ENCODE results near the gene BAX.

- TF ChIP-seq SUZ12 (IDR thresholded peaks at IDR 0.05) (no peak), BHLHE40 (IDR thresholded peaks at IDR 0.05; ENCODE audit: borderline replicate concordance) (no peak), SP1 (IDR thresholded peaks at IDR 0.05) (no peak), ELF4 (IDR thresholded peaks at IDR 0.05) (no peak), FOXM1 (IDR thresholded peaks at IDR 0.05; ENCODE audit: borderline replicate concordance) (no peak), TARDBP (IDR thresholded peaks at IDR 0.05) (no peak), HDGF (IDR thresholded peaks at IDR 0.05; ENCODE audit: borderline replicate concordance) (no peak), FOXA1 (IDR thresholded peaks at IDR 0.05) (no peak), FOXK2 (IDR thresholded peaks at IDR 0.05) (no peak), ZNF384 (IDR thresholded peaks at IDR 0.05) (no peak), LEF1 (IDR thresholded peaks at IDR 0.05; ENCODE audit: borderline replicate concordance) (no peak), CTBP1 (IDR thresholded peaks at IDR 0.05; ENCODE audit: borderline replicate concordance) (no peak)
These were observed 12.1 kb downstream of the BAX start for GRCh38 chr19:48966541-48967345.

All from HEK293T (cell line).